GM12891 (cell line): ENCODE data around the gene SEPTIN10.

Experiments used
- POLR2A ChIP-seq: IDR thresholded peaks from 2 replicates; pipeline ENCODE4 v1.6.1; 2011; ENCODE audit warnings: low read depth, low read length, control low read depth
- POLR2AphosphoS5 ChIP-seq: IDR thresholded peaks from 2 replicates; pipeline ENCODE4 v1.6.1; 2011; ENCODE audit warnings: low read depth, low read length, control low read depth
- SPI1 ChIP-seq: IDR thresholded peaks from 2 replicates; pipeline ENCODE4 v1.6.1; 2011; ENCODE audit warnings: low read depth, low read length, control low read depth

- no peak for TF ChIP-seq POLR2AphosphoS5
- TF ChIP-seq SPI1, result no peak
- no peak for TF ChIP-seq POLR2A
These were observed 6.0 kb downstream of the SEPTIN10 start for GRCh38 chr2:109607766-109608165.
